HG03442 (cell line): ENCODE measurements around the gene NUDT14.

ENCODE experiments used
- ATAC-seq: cut with Tn5 transposase; IDR thresholded peaks from one replicate; pipeline ENCODE4 v1.9.1; 2021; ENCODE audit warnings: mild to moderate bottlenecking, moderate library complexity; ENCODE audit not compliant: unreplicated experiment

The NUDT14 gene

DNA sequence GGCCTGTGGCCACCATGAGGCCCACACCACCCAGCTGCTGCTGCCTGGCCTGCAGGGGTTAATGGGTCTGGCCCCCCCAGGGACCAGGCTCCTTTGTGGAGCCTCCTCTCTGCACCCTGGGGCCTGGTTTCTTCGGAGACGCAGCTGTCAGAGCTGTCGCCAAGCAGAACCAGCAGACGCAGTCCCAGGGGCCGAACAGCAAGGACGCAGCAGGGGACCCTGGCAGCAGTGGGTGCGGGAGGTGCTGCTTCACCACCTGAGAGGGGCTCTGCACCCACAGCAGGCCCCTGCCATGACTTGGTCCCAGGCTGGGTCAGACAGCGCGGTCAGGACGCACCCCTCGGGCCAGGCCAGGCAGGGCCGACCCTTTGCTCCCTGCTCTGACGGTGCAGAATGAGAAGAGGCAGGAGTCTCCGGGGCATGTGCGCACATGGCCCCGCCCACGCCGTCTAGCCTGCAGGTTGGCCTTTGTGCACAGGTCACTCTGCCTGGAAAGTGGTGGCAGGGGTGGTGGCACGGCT, 43.0 kb downstream of the NUDT14 start:
- no peak for ATAC-seq

DNA sequence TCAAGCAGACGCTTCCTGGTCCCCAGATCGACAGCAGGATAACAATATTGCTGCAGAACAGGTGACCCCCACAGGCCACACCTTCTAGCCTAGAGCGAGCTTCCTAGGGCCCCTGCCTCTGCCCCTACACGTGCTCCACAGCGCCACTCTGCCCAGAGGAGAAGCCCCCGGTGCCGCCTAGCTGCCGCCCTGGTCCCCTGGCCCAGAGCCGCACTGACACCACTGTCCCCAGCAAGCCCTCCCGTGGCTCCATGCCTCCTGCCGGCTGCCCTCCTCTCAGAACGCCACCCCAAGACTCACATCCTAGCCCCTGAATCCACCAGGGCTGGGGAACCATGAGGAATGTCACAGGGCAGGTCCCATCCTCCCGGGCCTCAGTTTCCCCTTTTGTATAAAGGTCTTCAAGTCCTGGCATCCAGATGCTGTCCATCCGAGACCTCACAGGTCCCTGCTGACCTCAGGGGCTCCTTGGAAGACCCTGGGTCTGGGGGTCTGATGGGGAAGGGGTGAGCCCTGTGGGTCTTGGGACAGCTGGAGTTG, 43.6 kb downstream of the NUDT14 start:
- ATAC-seq, result no peak

DNA sequence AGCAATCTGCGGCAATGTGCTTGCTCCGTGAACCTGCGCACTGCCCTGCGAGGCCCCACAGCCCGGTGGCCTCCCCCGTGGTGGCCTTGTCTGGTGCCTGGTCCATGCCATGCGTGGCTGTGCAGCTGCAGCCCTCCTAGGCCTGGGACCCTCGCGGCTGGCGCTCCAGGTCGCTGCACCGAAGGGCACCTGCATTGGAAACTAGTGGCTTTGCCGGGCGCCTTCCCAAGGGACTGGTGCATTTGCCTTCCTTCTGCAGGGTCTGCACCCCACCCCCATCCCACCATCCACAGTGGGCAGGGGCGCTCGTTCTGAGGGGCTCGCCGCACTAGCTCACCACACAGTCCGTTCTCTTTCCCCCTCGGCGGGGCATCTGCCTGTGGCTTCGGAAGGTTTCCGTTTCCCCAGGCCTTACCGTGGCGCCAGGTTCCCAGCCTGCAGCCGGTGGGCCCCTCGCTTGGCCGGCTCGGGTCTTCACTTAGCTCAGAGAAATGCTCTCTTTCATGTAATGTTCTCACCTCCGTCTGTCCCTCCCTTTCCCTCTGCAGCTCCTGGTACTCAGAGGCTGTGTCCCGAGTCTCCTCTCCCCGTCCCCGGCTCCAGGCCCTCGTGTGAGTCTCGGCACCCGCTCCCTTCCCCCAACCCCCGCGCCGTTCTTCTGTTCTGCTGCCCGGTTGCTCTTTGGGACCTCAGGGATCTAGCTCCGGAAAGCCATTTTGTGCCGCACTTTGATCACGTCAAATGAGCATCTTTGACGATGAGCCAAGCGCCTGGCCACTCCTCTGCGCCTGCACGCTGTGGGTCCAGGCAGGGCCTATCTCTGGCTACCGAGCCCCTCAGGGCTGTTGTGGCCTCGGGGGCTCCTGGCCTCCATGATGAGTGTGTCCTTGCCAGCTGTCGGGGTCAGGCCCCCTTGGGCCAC, 44.5 kb downstream of the NUDT14 start:
- no peak for ATAC-seq

DNA sequence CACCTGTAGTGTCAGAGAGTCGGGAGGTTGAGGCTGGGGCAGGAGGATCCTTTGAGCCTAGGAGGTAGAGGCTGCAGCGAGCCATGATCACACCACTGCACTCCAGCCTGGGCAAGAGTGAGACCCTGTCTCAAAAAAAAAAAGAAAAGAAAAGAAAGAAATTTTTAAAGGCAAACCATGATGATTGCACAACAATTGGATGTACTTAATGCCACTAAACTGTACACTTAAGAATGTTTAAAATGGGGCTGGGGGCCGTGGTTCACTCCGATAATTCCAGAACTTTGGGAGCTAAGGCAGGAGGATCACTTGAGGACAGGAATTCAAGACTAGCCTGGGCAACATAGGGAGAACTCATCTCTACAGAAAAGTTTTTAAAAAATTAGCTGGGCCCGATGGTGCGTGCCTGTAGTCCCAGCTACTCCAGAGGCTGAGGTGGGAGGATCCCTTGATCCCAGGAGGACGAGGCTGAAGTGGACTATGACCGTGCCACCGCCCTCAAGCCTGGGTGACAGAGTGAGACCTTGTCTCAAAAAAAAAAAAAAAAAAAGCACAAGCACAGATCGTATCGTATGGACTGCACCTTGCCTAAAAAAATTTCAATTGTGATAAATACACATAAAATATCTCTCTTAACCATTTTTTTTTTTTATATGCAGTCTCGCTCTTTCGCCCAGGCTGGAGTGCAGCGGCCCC, 45.3 kb downstream of the NUDT14 start:
- no peak for ATAC-seq

DNA sequence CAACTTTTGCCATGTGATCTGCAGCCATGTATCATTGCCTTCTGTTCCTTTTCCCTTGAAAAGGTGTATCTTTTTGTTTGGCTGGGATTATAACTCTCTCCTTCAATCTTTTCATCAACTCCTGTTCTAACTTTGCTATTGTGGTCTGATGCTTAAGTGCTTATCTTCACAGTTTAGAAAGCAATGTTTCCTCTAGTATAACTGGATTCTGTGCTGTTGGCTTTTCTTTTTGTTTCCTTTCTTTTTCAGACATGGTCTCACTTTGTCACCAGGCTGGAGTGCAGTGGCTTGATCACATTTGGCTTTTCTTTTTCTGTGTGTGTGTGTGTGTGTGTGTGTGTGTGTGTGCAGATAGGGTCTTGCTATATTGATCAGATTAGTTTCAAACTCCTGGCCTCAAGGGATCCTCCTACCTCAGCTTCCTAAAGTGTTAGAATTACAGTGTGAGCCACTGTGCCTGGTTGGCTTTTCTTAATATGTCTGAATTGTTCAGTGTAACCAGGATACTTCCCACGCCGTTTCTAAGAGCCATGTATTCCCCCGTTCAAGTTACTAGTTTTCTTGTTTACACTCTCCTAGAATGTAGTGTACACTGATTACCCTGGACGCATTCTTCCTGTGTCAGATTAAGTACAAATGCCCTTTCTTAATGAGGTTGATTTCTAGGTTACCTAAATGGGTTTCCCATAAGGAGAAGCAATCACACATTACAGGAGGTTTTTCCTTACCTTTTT, 48.0 kb downstream of the NUDT14 start:
- ATAC-seq, result no peak

DNA sequence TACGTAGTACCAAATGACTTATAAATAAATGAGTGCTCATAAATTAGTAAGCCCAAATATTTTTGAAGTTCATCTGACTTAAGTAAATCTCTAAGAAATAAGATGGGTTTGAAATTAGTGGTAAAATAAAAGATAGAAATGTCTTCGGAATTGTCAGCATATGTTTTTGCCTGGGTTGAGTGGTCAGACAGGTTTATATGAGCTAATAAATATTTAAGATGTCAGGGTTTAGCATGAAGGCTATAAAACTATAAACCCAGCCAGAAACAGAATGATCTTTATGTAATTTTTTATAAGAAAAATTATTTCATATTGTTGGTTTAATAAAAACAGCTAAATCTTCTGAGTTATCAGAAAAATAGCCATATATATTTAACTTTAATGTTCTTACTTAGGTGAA, 49.9 kb downstream of the NUDT14 start:
- no peak for ATAC-seq

DNA sequence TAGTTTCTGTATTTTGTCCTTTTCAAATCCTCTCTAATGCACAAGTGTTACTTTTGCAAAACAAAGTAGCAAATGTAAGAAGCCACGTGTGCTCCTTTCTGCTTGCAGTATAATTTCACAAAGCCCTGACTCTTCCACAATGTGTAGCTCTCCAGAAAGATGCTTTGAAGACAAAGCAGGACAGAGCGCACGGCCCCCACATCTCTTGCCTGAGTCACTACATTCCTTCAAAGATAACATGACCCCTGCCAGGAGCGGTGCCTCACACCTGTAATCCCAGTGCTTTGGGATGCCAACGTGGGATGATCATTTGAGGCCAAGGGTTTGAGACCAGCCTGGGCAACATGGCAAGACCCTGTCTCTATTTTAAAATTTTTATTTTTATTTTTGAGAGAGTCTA, 53.1 kb downstream of the NUDT14 start:
- ATAC-seq, result no peak

DNA sequence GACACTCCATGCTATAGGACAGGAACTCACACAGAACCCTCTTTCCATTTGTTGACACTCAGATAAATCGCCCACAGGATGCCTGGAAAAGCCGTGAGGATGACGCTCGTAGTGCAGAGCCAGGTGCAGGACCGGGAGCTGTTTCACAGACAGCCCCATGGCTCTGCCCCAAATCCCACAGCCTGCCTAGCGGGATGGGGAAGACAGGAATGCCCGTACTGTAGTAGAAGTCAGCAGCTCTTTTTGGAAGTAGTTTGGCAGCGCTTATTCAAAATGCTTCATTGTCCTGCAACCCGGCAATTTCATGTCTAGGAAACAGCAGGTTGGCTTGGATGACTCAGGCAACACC, 54.2 kb downstream of the NUDT14 start:
- ATAC-seq, result no peak

DNA sequence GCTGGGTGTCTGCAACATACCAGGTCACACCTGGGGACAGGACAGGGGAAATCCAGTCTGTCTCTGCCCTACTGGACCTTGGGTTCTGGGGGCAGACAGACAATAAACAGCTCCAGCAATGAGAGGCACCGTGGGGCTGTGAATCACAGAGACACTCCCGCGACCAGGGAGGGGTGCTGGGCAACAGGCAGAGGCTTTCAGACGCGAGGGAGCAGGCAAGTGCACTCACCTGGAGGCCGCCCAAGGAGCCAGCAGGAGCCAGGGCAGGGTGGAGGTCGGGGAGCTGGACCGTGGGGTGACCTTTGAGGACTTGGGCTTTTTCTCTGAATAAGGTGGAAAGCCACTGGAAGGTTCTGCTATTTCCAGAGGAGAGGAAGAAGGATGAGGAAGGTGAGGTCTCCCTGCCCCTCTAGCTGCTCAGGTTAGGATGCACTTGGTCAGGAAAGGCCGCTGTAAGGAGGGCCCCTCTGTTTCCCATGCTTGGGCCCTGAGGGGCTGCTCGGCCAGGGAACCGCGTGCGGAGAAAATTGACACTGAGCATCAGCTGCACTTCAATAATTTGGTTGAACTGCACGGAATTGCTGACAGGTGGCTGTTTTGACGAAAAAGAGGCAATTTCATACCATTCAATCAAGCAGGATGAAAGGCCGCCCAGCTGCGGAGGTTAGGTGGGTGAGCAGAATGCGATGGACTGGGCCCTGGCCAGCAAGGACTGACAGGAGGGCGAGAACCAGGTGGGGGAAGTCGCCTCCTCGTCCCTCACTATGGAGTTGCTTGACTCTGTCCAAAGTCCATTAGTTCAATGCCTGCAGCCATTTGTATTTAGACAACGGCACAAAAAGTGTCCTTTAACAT, 54.8 kb downstream of the NUDT14 start:
- no peak for ATAC-seq

DNA sequence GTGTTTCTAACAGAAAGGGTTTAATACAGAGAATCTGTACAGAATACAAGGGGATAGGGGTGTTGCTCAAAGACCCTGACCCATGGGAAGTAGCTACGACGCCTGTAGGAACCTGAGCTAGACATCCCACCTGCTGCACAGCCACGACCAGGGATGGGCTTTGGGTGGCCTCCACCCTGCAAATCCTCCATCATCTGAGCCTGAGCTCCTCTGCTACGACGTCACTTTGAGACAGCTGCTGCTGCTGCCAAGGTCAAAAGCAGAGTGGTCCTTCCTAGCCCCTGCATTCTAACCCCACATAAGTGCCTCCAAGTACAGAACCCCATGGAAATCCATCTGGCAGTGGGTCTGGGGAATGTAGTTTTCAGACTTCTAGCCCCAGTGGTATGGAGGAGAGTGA, 56.3 kb downstream of the NUDT14 start:
- ATAC-seq, result no peak

DNA sequence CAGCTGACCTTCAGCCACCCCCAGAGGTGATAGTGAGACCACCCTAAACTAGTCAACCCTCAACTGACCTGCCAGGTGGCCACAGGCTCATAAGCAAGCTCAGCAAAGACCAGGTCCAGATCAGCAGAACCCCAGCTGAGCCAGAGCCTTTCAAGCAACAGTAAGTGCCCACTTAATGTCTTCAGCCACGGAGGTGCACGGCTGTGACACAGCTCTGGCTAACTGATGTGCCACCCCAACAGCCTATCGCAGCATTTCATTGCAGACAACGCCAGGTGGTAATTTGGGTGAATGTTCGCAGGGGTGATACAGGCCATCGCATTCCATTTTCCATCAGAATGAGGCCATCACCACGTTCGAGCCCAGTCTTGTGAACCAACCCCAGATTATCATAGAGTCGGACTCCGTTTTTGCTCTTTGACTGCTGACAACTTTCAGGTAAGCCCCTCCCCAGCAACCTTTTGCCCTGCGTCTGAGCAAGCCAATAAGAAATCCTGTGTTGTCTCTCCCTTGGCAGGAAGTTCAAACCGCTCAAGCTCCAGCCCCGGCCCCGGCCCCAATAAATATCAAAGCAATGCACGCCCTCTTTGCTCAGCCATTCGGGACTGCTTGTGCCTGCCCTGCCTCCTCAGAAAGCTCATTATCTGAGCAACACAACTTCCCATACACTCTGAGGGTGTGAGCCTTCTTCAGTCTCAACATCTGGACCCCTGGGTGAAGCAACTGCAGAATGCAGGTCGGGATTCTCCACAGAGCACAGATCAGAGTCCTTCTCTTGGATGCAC, 56.9 kb downstream of the NUDT14 start:
- ATAC-seq, result no peak

DNA sequence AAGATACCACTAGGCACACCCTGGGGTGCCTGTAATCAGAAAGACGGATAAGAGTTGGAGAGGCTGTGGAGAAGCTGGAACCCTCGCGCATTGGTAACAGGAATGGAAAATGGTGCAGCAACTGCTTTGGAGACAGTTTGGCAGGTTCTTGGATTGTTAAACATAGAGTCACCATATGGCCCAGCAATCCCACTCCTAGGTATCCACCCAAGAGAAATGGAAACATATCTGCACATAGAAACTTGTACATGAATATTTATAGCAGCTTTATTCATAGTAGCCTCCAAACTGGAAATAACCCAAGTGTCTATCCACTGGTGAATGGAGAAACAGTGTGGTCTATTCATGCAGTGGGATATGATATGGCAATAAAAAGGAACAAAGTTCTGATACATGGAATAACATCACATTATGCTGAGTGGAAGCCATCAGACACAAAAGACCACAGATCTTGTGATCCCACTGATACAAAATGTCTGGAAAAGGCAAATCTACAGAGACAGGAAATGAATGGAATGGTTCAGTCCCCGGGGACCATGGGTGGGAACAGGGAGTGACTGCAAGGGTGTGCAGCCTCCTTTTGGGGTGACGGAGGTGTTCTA, 57.9 kb downstream of the NUDT14 start:
- no peak for ATAC-seq
